ENCODE data around the gene WDR70.
A peak's percentile ranks its signal among the peaks of the same experiment; 100 is the strongest.
"Not testable (repeated sequence)": the region's sequence is repeated elsewhere in the genome, so short reads cannot be mapped to it uniquely, and the experiment has no call there.

The WDR70 gene

DNA sequence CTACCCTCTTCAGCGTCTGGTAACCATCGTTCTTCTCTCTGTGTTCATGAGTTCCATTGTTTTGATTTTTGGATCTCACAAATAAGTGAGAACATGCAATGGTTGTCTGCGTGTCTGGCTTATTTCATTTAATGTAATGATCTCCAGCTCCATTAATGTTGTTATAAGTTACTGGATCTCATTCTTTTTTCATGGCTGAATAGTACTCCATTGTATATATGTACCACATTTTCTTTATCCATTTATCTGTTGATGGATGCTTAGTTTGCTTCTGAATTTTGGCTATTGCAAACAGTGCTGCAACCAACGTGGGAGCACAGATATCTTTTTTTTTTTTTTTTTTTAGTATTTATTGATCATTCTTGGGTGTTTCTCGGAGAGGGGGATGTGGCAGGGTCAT, 139.2 kb downstream of the WDR70 start:
- not testable (repeated sequence) for DNase-seq

DNA sequence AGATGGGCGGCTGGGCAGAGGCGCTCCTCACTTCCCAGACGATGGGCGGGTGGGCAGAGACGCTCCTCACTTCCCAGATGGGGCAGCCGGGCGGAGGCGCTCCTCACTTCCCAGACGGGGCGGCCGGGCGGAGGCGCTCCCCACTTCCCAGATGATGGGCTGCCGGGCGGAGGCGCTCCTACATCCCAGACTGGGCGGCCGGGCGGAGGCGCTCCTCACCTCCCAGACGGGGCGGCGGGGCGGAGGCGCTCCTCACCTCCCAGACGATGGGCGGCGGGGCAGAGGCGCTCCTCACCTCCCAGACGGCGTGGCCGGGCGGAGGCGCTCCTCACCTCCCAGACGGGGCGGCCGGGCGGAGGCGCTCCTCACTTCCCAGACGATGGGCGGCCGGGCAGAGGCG, 140.2 kb downstream of the WDR70 start:
- no peak for DNase-seq

DNA sequence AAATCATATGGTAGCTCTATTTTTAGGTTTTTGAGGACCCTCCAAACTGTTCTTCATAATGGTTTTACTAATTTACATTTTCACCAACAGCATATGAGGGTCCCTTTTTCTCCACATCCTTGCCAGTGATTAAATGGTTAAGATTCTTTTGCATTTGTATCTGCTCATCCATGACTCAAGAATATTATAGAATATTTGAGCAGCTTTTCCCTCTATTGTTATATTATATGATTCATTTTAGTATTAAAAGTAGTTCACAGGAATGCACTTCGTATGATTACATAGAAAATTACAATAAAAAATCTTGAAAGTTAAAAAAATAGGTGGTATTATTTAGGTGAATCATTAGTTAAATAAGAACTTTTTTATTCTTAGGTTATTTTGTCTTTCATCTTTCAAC, 140.7 kb downstream of the WDR70 start:
- no peak for DNase-seq

- no peak for DNase-seq
These were observed 141.7 kb downstream of the WDR70 start for GRCh38 chr5:37520811-37521210.

DNA sequence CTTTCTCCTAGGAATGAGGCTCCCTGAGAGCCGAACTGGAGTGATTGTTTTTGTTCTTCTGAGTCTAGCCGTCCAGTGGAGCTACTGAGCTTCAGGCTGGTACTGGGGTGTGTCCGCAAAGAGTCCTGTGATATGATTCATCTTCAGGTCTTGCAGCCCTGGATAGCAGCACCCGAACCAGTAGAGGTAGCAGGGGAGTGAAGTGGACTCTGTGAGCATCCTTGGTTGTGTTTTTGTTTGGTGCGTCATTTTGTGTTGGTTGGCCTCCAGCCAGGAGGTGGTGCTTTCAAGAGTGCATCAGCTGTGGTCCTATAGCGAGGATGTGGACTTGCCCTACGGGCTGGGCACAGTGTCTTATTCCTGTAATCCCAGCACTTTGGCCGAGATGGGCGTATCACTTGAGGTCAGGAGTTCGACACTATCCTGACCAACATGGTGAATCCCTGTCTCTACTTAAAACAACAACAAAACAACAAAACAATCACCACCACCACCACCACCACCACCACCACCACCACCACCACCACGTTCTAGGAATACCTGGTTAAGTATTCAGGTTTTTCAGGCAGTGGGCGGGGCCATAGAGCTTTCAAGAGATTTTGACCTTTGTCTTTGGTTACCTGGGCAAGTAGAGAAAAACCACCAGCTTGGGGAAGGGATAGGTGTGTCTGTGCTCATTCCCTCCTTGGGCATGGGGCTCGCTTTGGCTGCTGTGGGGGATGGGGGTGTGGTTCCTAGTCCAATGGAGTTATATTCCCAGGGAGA, 154.0 kb downstream of the WDR70 start:
- no peak for DNase-seq

GRCh38 chr5:37533851-37534250, 154.7 kb downstream of the WDR70 start:
- no peak for DNase-seq

DNA sequence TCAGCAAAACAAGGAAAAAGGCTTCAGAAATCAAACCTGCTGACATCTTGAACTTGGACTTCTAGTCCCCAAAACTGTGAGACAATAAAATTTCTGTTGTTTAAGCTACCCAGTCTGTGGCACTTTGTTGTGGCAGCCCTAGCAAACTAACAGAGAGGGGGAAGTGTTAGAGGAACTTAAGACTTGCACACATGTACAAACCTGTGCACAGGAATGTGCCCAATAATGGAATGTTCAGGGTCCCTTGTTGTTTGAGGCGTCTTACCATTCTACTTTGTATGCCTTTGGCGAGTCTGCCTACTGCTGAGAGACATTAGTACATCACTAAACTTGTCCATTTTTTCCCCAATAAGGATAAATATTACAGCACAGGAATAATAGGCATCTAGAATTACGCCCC, 160.3 kb downstream of the WDR70 start:
- no peak for DNase-seq

DNA sequence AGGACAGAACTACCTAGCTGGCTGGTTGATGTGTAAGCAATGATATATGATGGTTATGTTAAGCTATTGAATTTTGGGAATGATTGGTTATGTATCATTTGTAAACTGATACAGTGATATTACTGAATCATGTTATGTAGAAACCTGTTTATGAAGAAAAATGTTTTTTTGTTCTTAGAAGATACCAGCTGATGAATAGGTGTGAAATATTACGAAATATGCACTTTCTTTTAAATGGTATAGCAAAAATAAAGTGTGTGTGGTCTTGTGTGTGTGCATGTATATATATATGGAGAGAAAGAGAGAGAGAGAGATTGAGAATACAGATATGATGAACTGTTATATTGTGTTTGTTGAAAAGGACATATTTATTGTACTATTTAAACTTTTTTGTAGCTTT, 164.1 kb downstream of the WDR70 start:
- DNase-seq = no peak

GRCh38 chr5:37549411-37549810, 170.3 kb downstream of the WDR70 start:
- DNase-seq = no peak

DNA sequence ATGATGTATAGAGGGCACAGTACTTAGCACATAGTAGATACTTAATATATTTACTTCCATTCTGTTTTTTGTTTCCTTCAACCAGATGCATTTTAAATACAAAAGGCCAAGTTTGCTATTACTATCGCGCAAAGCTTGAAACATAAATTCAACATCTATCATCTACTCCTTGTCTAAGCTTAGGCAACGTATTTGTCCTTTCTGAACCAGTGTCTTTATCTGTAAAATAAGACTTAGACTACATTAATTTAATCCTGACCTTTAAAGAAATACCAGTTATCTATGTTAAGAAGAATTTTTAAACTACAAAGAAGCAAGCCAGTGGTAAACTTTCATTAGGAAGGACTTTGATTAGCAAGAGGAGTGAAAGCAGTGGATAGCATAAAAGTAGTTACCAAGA, 173.0 kb downstream of the WDR70 start:
- DNase-seq = no peak

DNA sequence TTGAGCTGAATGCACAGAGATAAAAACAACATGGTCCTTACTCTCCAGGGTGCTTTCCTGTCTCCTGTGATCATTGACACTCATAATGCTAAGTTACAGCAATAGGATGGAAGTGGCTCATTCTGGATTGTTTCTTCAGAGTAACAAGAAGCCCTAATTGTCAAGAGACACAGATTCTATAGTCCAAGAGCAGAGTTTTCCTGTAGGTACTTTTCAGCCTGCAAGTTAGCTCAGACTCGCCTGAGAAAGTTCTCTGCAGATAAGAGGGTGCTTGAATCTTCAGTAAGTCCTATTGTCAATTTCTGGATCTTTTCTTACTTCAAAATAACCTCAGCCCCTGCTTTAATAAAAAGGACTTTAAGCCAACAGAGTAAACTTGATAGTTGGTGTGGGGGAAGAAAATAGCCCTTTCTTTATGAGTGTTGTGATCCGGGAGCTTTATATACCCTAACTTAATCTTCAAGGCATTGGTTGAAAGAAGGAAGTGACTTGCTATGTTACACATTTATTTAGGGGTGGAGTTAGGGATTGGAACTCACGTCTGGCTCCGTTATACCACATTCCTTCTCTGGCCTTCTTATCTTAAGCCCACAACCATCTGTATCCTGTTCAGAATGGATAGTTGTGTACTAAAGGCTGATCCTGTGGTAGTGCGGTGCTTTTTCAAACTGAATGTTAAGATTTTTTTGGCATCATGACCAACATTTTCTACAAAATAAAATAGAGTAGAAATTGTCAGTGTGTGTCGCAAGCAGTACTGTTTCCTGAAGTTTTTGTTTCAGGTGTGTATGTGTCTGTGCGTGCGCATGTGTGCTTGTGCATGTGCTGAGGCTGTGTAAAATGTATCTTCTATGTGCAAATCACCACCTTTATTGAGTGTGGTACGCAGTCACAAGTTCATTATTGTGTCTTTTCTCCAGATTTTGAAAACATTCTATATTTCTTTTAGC, 173.9 kb downstream of the WDR70 start:
- DNase-seq = peak; percentile 95

DNA sequence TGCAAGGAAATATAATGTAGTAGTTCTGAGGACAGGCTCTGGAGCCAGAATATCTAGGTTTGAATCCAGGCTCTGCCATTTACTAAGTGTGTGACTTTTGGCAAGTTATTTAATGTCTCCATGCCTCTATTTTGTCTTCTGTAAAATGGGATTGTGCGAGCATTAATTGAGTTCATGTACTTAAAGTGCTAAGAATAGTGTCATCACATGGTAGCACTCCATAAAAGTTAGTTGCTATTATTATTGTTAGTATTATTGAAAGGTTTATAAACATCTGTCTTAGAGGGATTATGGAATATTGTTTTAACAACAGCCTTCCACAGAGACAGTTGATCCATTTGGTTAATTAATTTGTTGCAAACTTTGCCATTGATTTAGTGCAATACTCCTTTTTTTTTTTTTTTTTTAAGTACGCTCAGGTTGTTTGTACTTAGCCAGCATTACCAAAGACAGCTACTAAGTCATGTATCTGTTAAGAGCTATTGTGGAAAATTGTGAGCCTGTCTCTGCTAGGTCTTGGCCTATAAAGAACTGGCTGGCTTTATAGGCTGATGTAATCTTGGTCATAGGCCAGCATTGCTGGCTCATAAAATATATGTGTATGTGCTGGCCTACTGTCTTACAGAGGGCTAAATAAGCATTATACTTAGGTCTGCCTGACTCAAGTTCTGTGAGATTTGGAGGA, 174.7 kb downstream of the WDR70 start:
- DNase-seq = peak; percentile 45

GRCh38 chr5:37554405-37554739, 175.3 kb downstream of the WDR70 start:
- no peak for DNase-seq

DNA sequence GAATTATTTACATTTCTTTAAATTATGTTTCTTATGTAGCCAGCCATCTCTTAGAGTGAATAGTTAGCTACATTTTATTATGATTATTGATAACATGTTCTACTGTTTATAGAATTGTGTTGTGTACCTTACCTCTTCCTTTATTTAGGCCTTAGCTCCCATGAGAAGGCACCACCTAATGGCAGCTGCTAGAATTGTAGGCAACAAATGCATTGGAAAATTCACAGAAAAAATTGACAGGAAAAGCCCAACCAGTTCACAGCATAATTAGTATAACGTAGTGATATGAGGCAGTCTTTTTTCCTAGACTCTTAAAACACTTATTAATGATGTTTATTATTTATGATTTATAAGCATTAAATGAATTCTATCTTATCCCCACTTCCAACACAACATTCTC, 175.8 kb downstream of the WDR70 start:
- DNase-seq = peak; percentile 63

DNA sequence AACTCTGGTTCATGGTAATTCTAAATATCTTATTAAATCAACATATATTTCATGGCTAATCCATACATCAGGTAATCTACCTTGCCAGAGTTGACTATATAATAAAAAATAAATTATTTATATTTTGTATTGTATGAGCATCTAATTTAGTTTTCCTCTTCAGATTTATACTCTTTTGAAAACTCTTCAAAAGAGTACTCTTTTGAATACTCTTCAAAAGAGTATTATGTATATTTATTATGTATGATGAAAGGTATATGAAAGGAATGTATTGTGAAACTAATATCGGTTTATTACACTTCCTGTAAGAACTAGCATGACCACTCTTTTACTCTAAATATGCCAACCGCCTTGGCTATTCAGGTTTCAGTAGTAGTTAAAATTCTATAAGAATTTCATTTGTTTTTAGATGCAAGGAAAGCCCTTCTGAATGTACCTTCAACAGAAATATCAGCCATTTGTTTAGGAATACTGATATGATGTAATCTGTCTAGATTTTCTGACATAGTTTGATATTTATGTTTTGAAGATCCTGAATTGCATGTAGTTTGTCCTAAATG, 178.7 kb downstream of the WDR70 start:
- DNase-seq = peak; percentile 33

- no peak for DNase-seq
These were observed 186.0 kb downstream of the WDR70 start for GRCh38 chr5:37565062-37565670.

DNA sequence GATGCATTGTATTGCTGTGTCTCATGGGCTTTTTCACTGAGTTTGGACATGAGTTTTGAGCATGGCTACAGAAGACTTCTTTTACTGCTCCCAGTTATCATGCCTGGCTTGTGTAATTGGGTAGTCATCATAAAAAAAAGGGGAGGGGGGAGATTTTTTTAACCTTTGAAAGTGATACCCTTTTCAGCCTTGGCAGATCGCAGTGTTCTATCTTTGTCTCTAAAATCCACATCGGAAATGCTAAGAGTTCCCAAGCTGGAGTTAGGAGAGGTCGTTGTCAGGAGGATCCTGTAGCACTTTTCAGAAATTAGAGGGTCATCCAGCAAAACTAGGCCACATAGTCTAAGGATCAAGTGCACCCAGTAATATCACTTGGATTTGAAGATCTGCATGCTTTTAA, 188.4 kb downstream of the WDR70 start:
- DNase-seq = no peak

GRCh38 chr5:37568018-37568753, 189.1 kb downstream of the WDR70 start:
- peak; percentile 20 for DNase-seq

DNA sequence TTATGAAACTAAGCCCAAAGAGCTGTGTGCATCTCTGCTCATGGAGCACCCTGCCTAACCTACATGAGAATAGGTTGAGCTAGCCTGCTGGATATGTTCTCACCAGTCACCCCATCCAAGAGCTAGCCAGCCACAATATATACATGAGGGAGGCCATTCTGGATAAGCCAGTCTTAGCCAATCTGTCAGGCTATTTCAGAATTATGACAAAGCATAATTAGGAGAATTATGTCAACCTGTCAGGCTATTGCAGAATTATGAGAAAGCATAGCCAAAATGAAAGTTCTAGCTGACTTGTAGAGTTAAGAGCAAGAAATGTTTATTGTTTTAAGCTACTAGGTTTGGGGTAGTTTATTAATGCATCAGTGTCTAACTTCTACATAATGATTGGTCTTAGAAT, 189.8 kb downstream of the WDR70 start:
- DNase-seq = peak; percentile 32

DNA sequence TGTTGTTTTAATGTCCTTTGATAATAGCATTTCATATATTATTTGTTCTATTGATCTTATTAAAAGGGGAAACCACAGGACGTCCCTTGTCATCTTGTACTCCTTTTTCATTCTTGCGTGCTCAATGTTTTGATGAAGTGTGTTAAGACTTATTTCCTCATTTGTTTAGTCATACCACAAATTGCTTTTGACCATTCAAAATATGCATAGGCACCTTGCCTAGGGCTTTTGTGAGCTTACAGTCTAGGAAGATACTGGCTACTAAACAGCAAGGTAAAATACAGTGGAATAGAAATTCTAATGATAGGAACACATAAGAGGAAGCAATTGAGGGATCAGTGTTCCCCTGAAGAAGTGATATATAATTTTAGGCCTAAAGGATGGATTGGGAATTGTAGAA, 190.3 kb downstream of the WDR70 start:
- DNase-seq = no peak

DNA sequence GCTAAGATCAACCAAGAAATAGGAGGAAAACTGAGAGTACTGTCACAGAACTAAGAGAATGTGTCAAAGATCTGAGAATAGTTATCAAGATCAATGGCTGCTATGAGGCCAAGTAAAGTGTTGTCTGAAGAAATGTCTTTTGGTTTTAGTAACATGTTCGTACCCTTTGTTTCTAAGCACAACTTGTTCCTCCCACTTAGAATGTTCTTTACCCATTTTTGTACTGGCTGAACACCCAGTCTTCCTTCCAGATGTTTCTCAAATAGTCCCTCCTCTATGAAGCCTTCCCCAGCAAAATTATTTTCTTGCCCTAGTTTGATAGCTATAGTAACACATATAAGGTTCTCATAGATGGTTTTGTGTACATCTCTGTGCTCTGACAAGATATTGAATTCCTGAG, 191.5 kb downstream of the WDR70 start:
- no peak for DNase-seq

GRCh38 chr5:37571985-37572384, 192.9 kb downstream of the WDR70 start:
- no peak for DNase-seq

All from OCI-M1 (cell line).